K562 (cell line): ENCODE results near the gene PCBP3. TPM values are rescaled to one million over a fixed set of nuclear protein-coding genes. Genes with fewer than 3 reads are reported as not detected.
A peak's percentile ranks its signal among the peaks of the same experiment; 100 is the strongest.

Experiments
- ATAC-seq: fragments of 200-7000 bp; cut with Tn5 transposase; 3 replicates; pipeline ENCODE4 v1.9.1; 2020; ENCODE audit warnings: moderate library complexity
- BruUV-seq: library from RNA; stranded (reverse); fragments of 400-500 nt; replicated peaks from 2 replicates; lab custom pipeline; 2021; lab: Mats Ljungman, UMichigan
- CTCF ChIA-PET: fragments of 300-600 bp; formaldehyde crosslinking; extraction: SDS; loops from one replicate; lab custom pipeline; 2021; ENCODE audit warnings: low intra/inter-chr PET ratio; lab: Yijun Ruan, JAX
- POLR2A ChIA-PET: fragments of 300-600, 350-650 bp; sonication (Branson Sonifier 250); formaldehyde crosslinking; extraction: SDS; loops from one replicate; lab custom pipeline; 2021; ENCODE audit warnings: antibody characterized with exemption, inconsistent platforms; lab: Yijun Ruan, JAX
- DNase-seq, 4 experiments: peaks; one replicate each; pipeline versions ENCODE4 v3.0.0 to v3.0.0-alpha.2; 2011 to 2018; ENCODE audit warnings: low spot score in 3 of 4, mixed read lengths in 3 of 4; ENCODE audit errors: extremely low read depth in 1 of 4
- FAIRE-seq: peaks from 2 replicates; lab custom pipeline; 2011; peaks lifted over from hg19 to GRCh38; lab: Jason Lieb, UNC
- H2AFZ ChIP-seq: 2 replicates; pipeline ENCODE4 v1.6.0; 2011; ENCODE audit warnings: low read depth, low read length, control low read depth, inconsistent platforms
- H3K27ac ChIP-seq: fragments of 200-600 bp; 3 replicates; pipeline ENCODE4 v1.8.0; 2011; ENCODE audit warnings: low read depth, mild to moderate bottlenecking, control low read depth, inconsistent platforms, low read length, moderate library complexity, mixed read lengths; ENCODE audit errors: extremely low read depth
- H3K27me3 ChIP-seq, 2 experiments: fragments of 300-600 bp in 1 of 2; 2 replicates in 1 of 2; 3 replicates in 1 of 2; pipeline versions ENCODE4 v1.6.0 to v1.8.0; 2011; ENCODE audit warnings: inconsistent platforms in 2 of 2, low read length in 2 of 2, mild to moderate bottlenecking in 1 of 2, mixed read lengths in 1 of 2, moderate library complexity in 1 of 2; ENCODE audit not compliant: control insufficient read depth in 2 of 2, insufficient read depth in 2 of 2
- H3K36me3 ChIP-seq: fragments of 300-600 bp; 3 replicates; pipeline ENCODE4 v1.8.0; 2011; ENCODE audit warnings: mild to moderate bottlenecking, low read length, inconsistent platforms; ENCODE audit not compliant: control insufficient read depth, insufficient read depth
- H3K4me1 ChIP-seq, 2 experiments: fragments of 200-600 bp in 1 of 2; replicated peaks in 1 of 2; 2 replicates in 1 of 2; 3 replicates in 1 of 2; pipeline versions ENCODE4 v1.5.1 to v1.8.0; 2011; ENCODE audit warnings: inconsistent platforms in 2 of 2, low read length in 2 of 2, mild to moderate bottlenecking in 1 of 2, mixed read lengths in 1 of 2, moderate library complexity in 1 of 2; ENCODE audit not compliant: control insufficient read depth in 2 of 2, insufficient read depth in 2 of 2
- H3K4me2 ChIP-seq: 2 replicates; pipeline ENCODE4 v1.6.1; 2011; ENCODE audit warnings: low read length, control low read depth, inconsistent platforms, mixed read lengths; ENCODE audit not compliant: insufficient read depth
- H3K4me3 ChIP-seq: fragments of 200-600 bp; sonication (generic), shearing (Covaris generic); 2 replicates; pipeline ENCODE4 v1.5.1; 2016; ENCODE audit warnings: control low read depth, inconsistent platforms
- H3K79me2 ChIP-seq: fragments of 200-600 bp; 3 replicates; pipeline ENCODE4 v1.8.0; 2011; ENCODE audit warnings: low read length, inconsistent platforms; ENCODE audit not compliant: control insufficient read depth, insufficient read depth
- H3K9ac ChIP-seq, 2 experiments: 2 replicates each; pipeline versions ENCODE4 v1.6.0 to v1.6.1; 2011; ENCODE audit warnings: low read depth in 2 of 2, low read length in 2 of 2, control low read depth in 1 of 2, inconsistent platforms in 1 of 2, mild to moderate bottlenecking in 1 of 2, mixed read lengths in 1 of 2; ENCODE audit not compliant: insufficient read depth in 1 of 2
- H3K9me1 ChIP-seq: one replicate; pipeline ENCODE4 v1.6.0; 2011; ENCODE audit warnings: inconsistent platforms, mild to moderate bottlenecking, low read length, moderate library complexity; ENCODE audit not compliant: control insufficient read depth, insufficient read depth
- H3K9me3 ChIP-seq: replicated peaks from 2 replicates; pipeline ENCODE4 v1.5.1; 2011; ENCODE audit warnings: low read depth, low read length, inconsistent platforms; ENCODE audit not compliant: control insufficient read depth, insufficient read depth
- H4K20me1 ChIP-seq: replicated peaks from 2 replicates; pipeline ENCODE4 v1.6.1; 2011; ENCODE audit warnings: low read length, inconsistent platforms, mixed read lengths; ENCODE audit not compliant: control insufficient read depth, insufficient read depth
- ATF6 ChIP-seq: sonication (generic); formaldehyde crosslinking; IDR thresholded peaks from 2 replicates; pipeline ENCODE4 v1.4.0; 2020; ENCODE audit warnings: mild to moderate bottlenecking, missing genetic modification reagents
- DACH1 ChIP-seq: fragments of 450-650 bp; IDR thresholded peaks from 2 replicates; pipeline ENCODE4 v1.6.1; 2018; ENCODE audit not compliant: partially characterized antibody
- ETS2 ChIP-seq: IDR thresholded peaks from 2 replicates; pipeline ENCODE4 v1.6.1; 2016; ENCODE audit warnings: borderline replicate concordance, missing genetic modification characterization, mild to moderate bottlenecking, moderate library complexity, missing compliant biosample characterization; ENCODE audit not compliant: poor library complexity, severe bottlenecking
- MNT ChIP-seq, 2 experiments: fragments of 450-650 bp; conservative IDR thresholded peaks; 2 replicates each; pipeline ENCODE4 v1.6.1; 2017; ENCODE audit warnings: mild to moderate bottlenecking in 2 of 2, moderate library complexity in 2 of 2
- PKNOX1 ChIP-seq: fragments of 450-650 bp; IDR thresholded peaks from 2 replicates; pipeline ENCODE4 v1.6.1; 2016
- SPI1 ChIP-seq: IDR thresholded peaks from 2 replicates; pipeline ENCODE4 v1.6.1; 2011; ENCODE audit warnings: low read depth, low read length, control low read depth, borderline replicate concordance
- ZC3H8 ChIP-seq: fragments of 450-650 bp; IDR thresholded peaks from 2 replicates; pipeline ENCODE4 v1.6.1; 2017
- ZNF507 ChIP-seq: conservative IDR thresholded peaks from 2 replicates; pipeline ENCODE4 v1.6.1; 2017; ENCODE audit warnings: missing genetic modification characterization, missing compliant biosample characterization
- WGBS: fragments of 100-300 bp; shearing (Covaris generic); methylation state at CpG from one replicate; pipeline ENCODE4 v1.1.6; 2016; ENCODE audit warnings: low coverage, mixed read lengths; ENCODE audit not compliant: insufficient coverage; ENCODE audit errors: missing lambda C conversion rate; 5-methylcytosine and 5-hydroxymethylcytosine counted together
- in situ Hi-C: fragments of 300-500 bp; cut with MboI; formaldehyde crosslinking; loops from 4 replicates; pipeline ENCODE4 v1.15.0; 2018; ENCODE audit warnings: inconsistent platforms, mixed read lengths
- intact Hi-C: fragments of 100-400 bp; cut with micrococcal nuclease; formaldehyde crosslinking; loops from 2 replicates; pipeline ENCODE4 v1.14.2; 2022
- polyA plus RNA-seq, 8 experiments: library from polyadenylated mRNA; depleted of rRNA in 4 of 8; stranded (reverse) in 5 of 8; unstranded in 3 of 8; fragments of >200 nt; fragmentation: Nextera tagmentation in 2 of 8; fragmentation: Illumina TruSeq in 1 of 8; extraction: Ambion mirVana in 2 of 8; extraction: Trizol in 1 of 8; gene quantifications; 2 replicates each; pipeline versions ENCODE4 v1.2.1 to v1.2.3, GENCODE V29; 2011 to 2014; ENCODE audit warnings: inconsistent platforms in 1 of 8, missing spikeins in 1 of 8
- total RNA-seq, 7 experiments: library from RNA; depleted of rRNA in 6 of 7; stranded (reverse); fragments of >200 nt in 6 of 7; fragmentation: Illumina TruSeq in 2 of 7; extraction: Trizol in 2 of 7; gene quantifications; 2 replicates each; pipeline versions ENCODE4 v1.2.1 to v1.2.3, GENCODE V29; 2011 to 2021; ENCODE audit warnings: low replicate concordance in 1 of 7
- TF ChIP-seq, protein P1 (sequence below): fragments of 250-450 bp; sonication (Bioruptor Pico); IDR thresholded peaks from 2 replicates; pipeline ENCODE4 v1.4.0; 2020

PCBP3 gene
- total and polyA plus RNA-seq, 9 of the 15 experiments (the other 6 are each of a cell fraction or from before 2014, with no cell fraction given) = 0.18 TPM; not detected in 8

DNA sequence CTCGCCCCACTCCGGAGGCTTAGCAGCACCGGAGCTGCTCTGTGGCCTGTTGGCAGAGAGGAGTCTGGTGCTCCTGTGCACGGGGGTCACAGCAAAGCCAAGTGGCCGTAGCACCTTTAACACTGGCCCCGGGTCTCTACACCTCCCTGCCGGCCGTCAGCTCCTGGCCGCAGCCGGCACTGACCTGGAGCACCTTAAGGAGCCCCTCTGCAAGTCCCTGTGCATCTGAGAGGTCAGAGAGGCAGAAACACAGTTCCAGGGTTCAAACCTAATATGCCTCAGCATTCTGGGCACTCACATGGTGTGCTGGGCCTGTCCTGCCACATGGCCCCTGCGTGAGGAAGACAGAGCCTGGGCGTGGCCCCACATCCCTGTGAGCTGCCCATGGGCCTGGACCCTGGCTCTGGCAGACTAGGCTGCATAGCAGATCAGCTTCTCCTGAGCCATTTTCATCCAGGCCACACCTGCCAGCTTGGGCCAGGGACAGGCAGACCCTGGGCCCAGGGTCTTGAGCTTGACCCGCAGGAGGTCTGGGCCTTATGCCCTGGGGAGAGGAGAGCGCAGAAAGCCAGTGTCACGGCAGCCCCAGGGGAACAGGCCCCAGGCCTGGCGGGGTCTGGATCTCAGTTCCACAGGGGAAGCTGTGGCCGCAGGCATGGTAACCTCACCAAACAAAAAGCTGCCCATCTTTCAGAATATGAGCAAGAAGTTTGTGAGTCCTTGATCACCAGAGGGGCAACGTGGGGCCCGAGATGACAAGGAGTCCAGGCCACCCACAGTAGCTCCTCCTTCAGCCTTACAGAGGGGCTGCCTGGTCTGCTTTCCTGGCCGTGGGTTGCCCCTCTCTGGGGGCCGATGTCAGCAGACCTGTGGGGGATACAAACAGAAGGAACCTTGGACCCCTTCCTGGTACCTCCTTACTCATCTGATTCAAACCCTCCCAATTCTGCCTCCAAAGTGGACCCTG lies 192.1 kb downstream of the PCBP3 start:
- 2% methylated on average over 20 of the region's 21 CpGs for whole genome bisulfite sequencing
- H3K27me3 ChIP-seq = peaks cover 17 to 54% of the 10 kb centered on the region in 2 experiments
- DNase-seq (no peak), FAIRE-seq (no peak), ATAC-seq (peak; percentile 25; the same call in 2 of the 3 replicates)
- H3K36me3 ChIP-seq = no peaks in the 10 kb centered on the region
- no peak overlapping the region for H3K27ac ChIP-seq
- H3K79me2 ChIP-seq = no peaks in the 10 kb centered on the region
- CTCF ChIA-PET = no interaction called here
- H3K9me3 ChIP-seq = no peaks in the 10 kb centered on the region
- no peak overlapping the region for H2AFZ ChIP-seq
- no peak overlapping the region; a peak in 1 of 4 replicates for H3K9ac ChIP-seq
- no peaks in the 10 kb centered on the region for H3K9me1 ChIP-seq
- intact Hi-C loops = no loop called here
- POLR2A ChIA-PET = interaction anchor here (1.1 kb wide), 1 partner anchor 22 kb away, joined by 4 read pairs; no protein-coding TSS in a partner anchor
- no TSS peak for BruUV-seq
- no peak overlapping the region for H3K4me2 ChIP-seq
- in situ Hi-C loops = loop anchor here (25.0 kb wide), 1 partner anchor 873 kb away; no protein-coding TSS in a partner anchor
- peaks cover 0 to 7% of the 10 kb centered on the region in 2 experiments; a peak in 1 of 5 replicates for H3K4me1 ChIP-seq
- H3K4me3 ChIP-seq = no peak overlapping the region
- peaks cover 7% of the 10 kb centered on the region for H4K20me1 ChIP-seq
- no peak for TF ChIP-seq MNT (conservative IDR thresholded peaks at IDR 0.05)
- TF ChIP-seq ETS2 = no peak
- no peak for TF ChIP-seq SPI1
- TF ChIP-seq ZNF507 = no peak
- TF ChIP-seq DACH1 = no peak
- TF ChIP-seq ATF6 = no peak
- no peak for TF ChIP-seq ZC3H8
- TF ChIP-seq, protein P1, sequence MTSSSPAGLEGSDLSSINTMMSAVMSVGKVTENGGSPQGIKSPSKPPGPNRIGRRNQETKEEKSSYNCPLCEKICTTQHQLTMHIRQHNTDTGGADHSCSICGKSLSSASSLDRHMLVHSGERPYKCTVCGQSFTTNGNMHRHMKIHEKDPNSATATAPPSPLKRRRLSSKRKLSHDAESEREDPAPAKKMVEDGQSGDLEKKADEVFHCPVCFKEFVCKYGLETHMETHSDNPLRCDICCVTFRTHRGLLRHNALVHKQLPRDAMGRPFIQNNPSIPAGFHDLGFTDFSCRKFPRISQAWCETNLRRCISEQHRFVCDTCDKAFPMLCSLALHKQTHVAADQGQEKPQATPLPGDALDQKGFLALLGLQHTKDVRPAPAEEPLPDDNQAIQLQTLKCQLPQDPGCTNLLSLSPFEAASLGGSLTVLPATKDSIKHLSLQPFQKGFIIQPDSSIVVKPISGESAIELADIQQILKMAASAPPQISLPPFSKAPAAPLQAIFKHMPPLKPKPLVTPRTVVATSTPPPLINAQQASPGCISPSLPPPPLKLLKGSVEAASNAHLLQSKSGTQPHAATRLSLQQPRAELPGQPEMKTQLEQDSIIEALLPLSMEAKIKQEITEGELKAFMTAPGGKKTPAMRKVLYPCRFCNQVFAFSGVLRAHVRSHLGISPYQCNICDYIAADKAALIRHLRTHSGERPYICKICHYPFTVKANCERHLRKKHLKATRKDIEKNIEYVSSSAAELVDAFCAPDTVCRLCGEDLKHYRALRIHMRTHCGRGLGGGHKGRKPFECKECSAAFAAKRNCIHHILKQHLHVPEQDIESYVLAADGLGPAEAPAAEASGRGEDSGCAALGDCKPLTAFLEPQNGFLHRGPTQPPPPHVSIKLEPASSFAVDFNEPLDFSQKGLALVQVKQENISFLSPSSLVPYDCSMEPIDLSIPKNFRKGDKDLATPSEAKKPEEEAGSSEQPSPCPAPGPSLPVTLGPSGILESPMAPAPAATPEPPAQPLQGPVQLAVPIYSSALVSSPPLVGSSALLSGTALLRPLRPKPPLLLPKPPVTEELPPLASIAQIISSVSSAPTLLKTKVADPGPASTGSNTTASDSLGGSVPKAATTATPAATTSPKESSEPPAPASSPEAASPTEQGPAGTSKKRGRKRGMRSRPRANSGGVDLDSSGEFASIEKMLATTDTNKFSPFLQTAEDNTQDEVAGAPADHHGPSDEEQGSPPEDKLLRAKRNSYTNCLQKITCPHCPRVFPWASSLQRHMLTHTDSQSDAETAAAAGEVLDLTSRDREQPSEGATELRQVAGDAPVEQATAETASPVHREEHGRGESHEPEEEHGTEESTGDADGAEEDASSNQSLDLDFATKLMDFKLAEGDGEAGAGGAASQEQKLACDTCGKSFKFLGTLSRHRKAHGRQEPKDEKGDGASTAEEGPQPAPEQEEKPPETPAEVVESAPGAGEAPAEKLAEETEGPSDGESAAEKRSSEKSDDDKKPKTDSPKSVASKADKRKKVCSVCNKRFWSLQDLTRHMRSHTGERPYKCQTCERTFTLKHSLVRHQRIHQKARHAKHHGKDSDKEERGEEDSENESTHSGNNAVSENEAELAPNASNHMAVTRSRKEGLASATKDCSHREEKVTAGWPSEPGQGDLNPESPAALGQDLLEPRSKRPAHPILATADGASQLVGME (CRISPR knock-in tag) = no peak
- no peak for TF ChIP-seq PKNOX1
